IMR-90 (cell line): ENCODE data around the gene C7orf57. TPM values are rescaled to one million over a fixed set of nuclear protein-coding genes. Genes with fewer than 3 reads are reported as not detected.

Source experiments
- ATAC-seq: fragments of 200-7000 bp; cut with Tn5 transposase; 2 replicates; pipeline ENCODE4 v1.9.1; 2020; ENCODE audit warnings: low read depth, mild to moderate bottlenecking, moderate library complexity
- BruUV-seq: library from RNA; stranded (reverse); fragments of 400-500 nt; replicated peaks from 2 replicates; lab custom pipeline; 2021; lab: Mats Ljungman, UMichigan
- CTCF ChIA-PET: fragments of 300-600 bp; formaldehyde crosslinking; extraction: SDS; loops from one replicate; lab custom pipeline; 2021; ENCODE audit warnings: antibody characterized with exemption; lab: Yijun Ruan, JAX
- POLR2A ChIA-PET: fragments of 300-600 bp; sonication (Branson Sonifier 250); formaldehyde crosslinking; loops from one replicate; lab custom pipeline; 2022; ENCODE audit warnings: antibody characterized with exemption; ENCODE audit not compliant: unreplicated experiment; lab: Charles Lee
- DNase-seq: peaks from one replicate; pipeline ENCODE4 v3.0.0; 2013
- H2AFZ ChIP-seq: replicated peaks from 2 replicates; pipeline ENCODE3; 2013; ENCODE audit warnings: low read length, mild to moderate bottlenecking; ENCODE audit not compliant: poor library complexity
- H2AK5ac ChIP-seq: 2 replicates; pipeline ENCODE4 v1.6.1; 2013; ENCODE audit warnings: low read depth, low read length, inconsistent platforms
- H2AK9ac ChIP-seq: replicated peaks from 2 replicates; pipeline ENCODE3; 2013; ENCODE audit warnings: mild to moderate bottlenecking, low read depth, low read length, moderate library complexity; ENCODE audit not compliant: poor library complexity
- H2BK120ac ChIP-seq: 2 replicates; pipeline ENCODE4 v1.6.1; 2013; ENCODE audit warnings: low read depth, low read length, inconsistent platforms
- H2BK15ac ChIP-seq: 3 replicates; pipeline ENCODE4 v1.6.1; 2013; ENCODE audit warnings: low read depth, low read length, inconsistent platforms
- H2BK20ac ChIP-seq: 2 replicates; pipeline ENCODE4 v1.6.1; 2013; ENCODE audit warnings: low read depth, mild to moderate bottlenecking, inconsistent platforms, low read length, moderate library complexity
- H2BK5ac ChIP-seq: 2 replicates; pipeline ENCODE4 v1.6.1; 2013; ENCODE audit warnings: mild to moderate bottlenecking, low read depth, low read length, inconsistent platforms; ENCODE audit not compliant: poor library complexity, severe bottlenecking
- H3K14ac ChIP-seq: replicated peaks from 2 replicates; pipeline ENCODE4 v1.6.1; 2013; ENCODE audit warnings: low read depth, low read length, inconsistent platforms
- H3K18ac ChIP-seq: 2 replicates; pipeline ENCODE4 v1.6.1; 2013; ENCODE audit warnings: low read depth, low read length, control low read depth
- H3K23ac ChIP-seq: 2 replicates; pipeline ENCODE4 v1.6.1; 2013; ENCODE audit warnings: low read depth, low read length, inconsistent platforms
- H3K27ac ChIP-seq: 2 replicates; pipeline ENCODE4 v1.5.1; 2013; ENCODE audit warnings: mild to moderate bottlenecking, control low read depth, low read length; ENCODE audit not compliant: insufficient read depth
- H3K27me3 ChIP-seq: 2 replicates; pipeline ENCODE4 v1.6.1; 2013; ENCODE audit warnings: low read length; ENCODE audit not compliant: control insufficient read depth, insufficient read depth
- H3K36me3 ChIP-seq: 2 replicates; pipeline ENCODE4 v1.6.1; 2013; ENCODE audit warnings: low read length, mixed read lengths; ENCODE audit not compliant: control insufficient read depth, insufficient read depth
- H3K4ac ChIP-seq: 2 replicates; pipeline ENCODE4 v1.6.1; 2013; ENCODE audit warnings: low read depth, low read length, inconsistent platforms
- H3K4me1 ChIP-seq: 2 replicates; pipeline ENCODE4 v1.6.1; 2013; ENCODE audit warnings: low read length, mixed read lengths; ENCODE audit not compliant: control insufficient read depth, insufficient read depth
- H3K4me2 ChIP-seq: 2 replicates; pipeline ENCODE4 v1.6.1; 2013; ENCODE audit warnings: low read depth, mild to moderate bottlenecking, control low read depth, low read length, moderate library complexity
- H3K4me3 ChIP-seq: 2 replicates; pipeline ENCODE4 v1.5.1; 2013; ENCODE audit warnings: low read depth, mild to moderate bottlenecking, control low read depth, low read length, moderate library complexity; ENCODE audit not compliant: insufficient read depth
- H3K56ac ChIP-seq: 2 replicates; pipeline ENCODE4 v1.6.1; 2013; ENCODE audit warnings: low read length, inconsistent platforms; ENCODE audit not compliant: insufficient read depth; ENCODE audit errors: extremely low read depth
- H3K79me1 ChIP-seq, 2 experiments: 2 replicates each; pipeline ENCODE4 v1.6.1; 2013; ENCODE audit warnings: low read length in 2 of 2, inconsistent platforms in 1 of 2, low read depth in 1 of 2
- H3K9ac ChIP-seq: 2 replicates; pipeline ENCODE4 v1.6.1; 2013; ENCODE audit warnings: low read depth, low read length, control low read depth
- H3K9me1 ChIP-seq: 2 replicates; pipeline ENCODE4 v1.6.1; 2013; ENCODE audit warnings: low read length, inconsistent platforms; ENCODE audit not compliant: insufficient read depth
- H3K9me3 ChIP-seq: 2 replicates; pipeline ENCODE4 v1.6.1; 2013; ENCODE audit warnings: low read length; ENCODE audit not compliant: control insufficient read depth, insufficient read depth
- H4K20me1 ChIP-seq: 2 replicates; pipeline ENCODE4 v1.6.1; 2013; ENCODE audit warnings: low read length, inconsistent platforms; ENCODE audit not compliant: insufficient read depth
- H4K5ac ChIP-seq: 2 replicates; pipeline ENCODE4 v1.6.1; 2013; ENCODE audit warnings: mild to moderate bottlenecking, low read depth, low read length, control low read depth
- H4K8ac ChIP-seq, 2 experiments: 2 replicates each; pipeline ENCODE4 v1.6.1; 2013; ENCODE audit warnings: low read depth in 2 of 2, low read length in 2 of 2, control low read depth in 1 of 2, inconsistent platforms in 1 of 2
- H4K91ac ChIP-seq: 2 replicates; pipeline ENCODE4 v1.6.1; 2013; ENCODE audit warnings: low read depth, low read length, inconsistent platforms; ENCODE audit not compliant: insufficient read depth
- BHLHE40 ChIP-seq: fragments of 150-350 bp; IDR thresholded peaks from 2 replicates; pipeline ENCODE4 v1.6.1; 2016; ENCODE audit warnings: mild to moderate bottlenecking, low read depth, low read length
- FOS ChIP-seq: fragments of 150-350 bp; IDR thresholded peaks from 2 replicates; pipeline ENCODE4 v1.6.1; 2016; ENCODE audit warnings: low read depth, low read length
- MAZ ChIP-seq: IDR thresholded peaks from 2 replicates; pipeline ENCODE4 v1.6.1; 2012; ENCODE audit warnings: low read depth, mild to moderate bottlenecking, low read length, improper control_type of control experiment, moderate library complexity, borderline replicate concordance
- MXI1 ChIP-seq: IDR thresholded peaks from 2 replicates; pipeline ENCODE4 v1.6.1; 2012; ENCODE audit warnings: low read depth, mild to moderate bottlenecking, low read length, moderate library complexity, borderline replicate concordance
- POLR2A ChIP-seq: IDR thresholded peaks from 2 replicates; pipeline ENCODE4 v1.6.1; 2012; ENCODE audit warnings: mild to moderate bottlenecking, low read depth, low read length
- RAD21 ChIP-seq: IDR thresholded peaks from 2 replicates; pipeline ENCODE4 v1.6.1; 2012; ENCODE audit warnings: low read length, improper control_type of control experiment
- RCOR1 ChIP-seq: IDR thresholded peaks from 2 replicates; pipeline ENCODE4 v1.6.1; 2012; ENCODE audit warnings: mild to moderate bottlenecking, low read length, improper control_type of control experiment; ENCODE audit not compliant: insufficient replicate concordance
- SMC3 ChIP-seq: fragments of 150-350 bp; IDR thresholded peaks from 2 replicates; pipeline ENCODE4 v1.6.1; 2016; ENCODE audit warnings: low read depth, mild to moderate bottlenecking, antibody characterized with exemption, low read length, moderate library complexity
- WGBS, 2 experiments: methylation state at CpG; one replicate each; pipeline versions ENCODE4 v1.1.5 to v1.1.7; 2013; ENCODE audit warnings: missing lambda C conversion rate in 2 of 2; ENCODE audit not compliant: insufficient read length in 1 of 2; ENCODE audit errors: extremely low coverage in 2 of 2; 5-methylcytosine and 5-hydroxymethylcytosine counted together
- dilution Hi-C: fragments of 300-500 bp; cut with HindIII; formaldehyde crosslinking; loops from one replicate; pipeline ENCODE4 v1.14.3; 2018; ENCODE audit warnings: low sequenced_read_pairs; ENCODE audit not compliant: unreplicated experiment
- in situ Hi-C: fragments of 300-500 bp; cut with MboI; formaldehyde crosslinking; loops from 3 replicates; pipeline ENCODE4 v1.14.3; 2019; ENCODE audit warnings: low sequenced_read_pairs, inconsistent platforms, mixed read lengths
- intact Hi-C: fragments of 100-400 bp; cut with micrococcal nuclease; formaldehyde crosslinking; loops from 2 replicates; pipeline ENCODE4 v1.10.0; 2022
- polyA plus RNA-seq, 3 experiments: library from polyadenylated mRNA; depleted of rRNA; stranded (reverse); fragments of >200 nt; gene quantifications; 2 replicates each; pipeline ENCODE4 v1.2.3, GENCODE V29; 2012; ENCODE audit warnings: low replicate concordance in 1 of 3
- total RNA-seq: library from RNA; depleted of rRNA; stranded (reverse); fragments of >200 nt; gene quantifications from 2 replicates; pipeline ENCODE4 v1.2.3, GENCODE V29; 2012
- TF ChIP-seq, protein P1 (sequence below): fragments of 150-350 bp; IDR thresholded peaks from 2 replicates; pipeline ENCODE4 v1.6.1; 2017; ENCODE audit warnings: mild to moderate bottlenecking, antibody characterized with exemption, low read length, low read depth
- TF ChIP-seq, protein P2 (sequence below): conservative IDR thresholded peaks from 2 replicates; pipeline ENCODE4 v1.5.1; 2012; ENCODE audit warnings: mild to moderate bottlenecking, low read depth, low read length, improper control_type of control experiment
- TF ChIP-seq, protein P3 (sequence below): fragments of 150-350 bp; IDR thresholded peaks from 2 replicates; pipeline ENCODE4 v1.6.1; 2016; ENCODE audit warnings: low read depth, mild to moderate bottlenecking, low read length, moderate library complexity, borderline replicate concordance

Gene C7orf57
- total and polyA plus RNA-seq, 2 of the 4 experiments (the other 2 are of a cell fraction) = not detected

GRCh38 chr7:48109848-48110663 is 74.7 kb downstream of the C7orf57 start:
- H4K20me1 ChIP-seq = no peaks in the 10 kb centered on the region
- H3K4ac ChIP-seq = no peak overlapping the region
- no peak overlapping the region for H3K9ac ChIP-seq
- H4K8ac ChIP-seq = no peak overlapping the region
- ATAC-seq (peak; percentile 78), DNase-seq (peak; percentile 26)
- no peak overlapping the region for H2BK5ac ChIP-seq
- no peak overlapping the region for H2AFZ ChIP-seq
- H4K5ac ChIP-seq = no peak overlapping the region
- no peak overlapping the region for H2BK15ac ChIP-seq
- H3K4me2 ChIP-seq = no peak overlapping the region
- ChIA-PET POLR2A (no interaction called here), CTCF (interaction anchor here (0.6 to 1.6 kb wide), 23 partner anchors 8 to 165 kb away, joined by 3 to 20 read pairs (median 4); partner anchors contain the start of gene PKD1L1)
- dilution Hi-C loops (loop anchor here (25.0 kb wide), 1 partner anchor 123 kb away; the partner anchor contains the start of gene HUS1), in situ Hi-C loops (loop anchor here (25.0 kb wide), 1 partner anchor 848 kb away; no protein-coding TSS in a partner anchor), intact Hi-C loops (loop anchor here (1.0 to 5.0 kb wide), 5 partner anchors 22 to 843 kb away; partner anchors contain the start of gene C7orf57)
- H3K18ac ChIP-seq = no peak overlapping the region
- no peak overlapping the region for H4K91ac ChIP-seq
- no peak overlapping the region for H2AK5ac ChIP-seq
- no CpG with 5 or more reads among the region's 9 CpGs for WGBS, 2 experiments
- H3K27me3 ChIP-seq = no peaks in the 10 kb centered on the region
- H3K4me1 ChIP-seq = peaks cover 6% of the 10 kb centered on the region
- no peak overlapping the region for H3K56ac ChIP-seq
- BruUV-seq = no TSS peak
- no peaks in the 10 kb centered on the region for H3K9me3 ChIP-seq
- H3K4me3 ChIP-seq = no peak overlapping the region
- H3K79me1 ChIP-seq = no peaks in the 10 kb centered on the region
- TF ChIP-seq POLR2A = 0 out of 2 replicates have a peak, but pooled peaks have one; percentile 3
- no peak for TF ChIP-seq BHLHE40
- peak; percentile 94 for TF ChIP-seq RAD21
- TF ChIP-seq MAZ = no peak
- TF ChIP-seq, protein P1, sequence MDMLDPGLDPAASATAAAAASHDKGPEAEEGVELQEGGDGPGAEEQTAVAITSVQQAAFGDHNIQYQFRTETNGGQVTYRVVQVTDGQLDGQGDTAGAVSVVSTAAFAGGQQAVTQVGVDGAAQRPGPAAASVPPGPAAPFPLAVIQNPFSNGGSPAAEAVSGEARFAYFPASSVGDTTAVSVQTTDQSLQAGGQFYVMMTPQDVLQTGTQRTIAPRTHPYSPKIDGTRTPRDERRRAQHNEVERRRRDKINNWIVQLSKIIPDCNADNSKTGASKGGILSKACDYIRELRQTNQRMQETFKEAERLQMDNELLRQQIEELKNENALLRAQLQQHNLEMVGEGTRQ = no peak
- no peak for TF ChIP-seq MXI1
- no peak for TF ChIP-seq RCOR1
- no peak for TF ChIP-seq FOS
- TF ChIP-seq, protein P2, sequence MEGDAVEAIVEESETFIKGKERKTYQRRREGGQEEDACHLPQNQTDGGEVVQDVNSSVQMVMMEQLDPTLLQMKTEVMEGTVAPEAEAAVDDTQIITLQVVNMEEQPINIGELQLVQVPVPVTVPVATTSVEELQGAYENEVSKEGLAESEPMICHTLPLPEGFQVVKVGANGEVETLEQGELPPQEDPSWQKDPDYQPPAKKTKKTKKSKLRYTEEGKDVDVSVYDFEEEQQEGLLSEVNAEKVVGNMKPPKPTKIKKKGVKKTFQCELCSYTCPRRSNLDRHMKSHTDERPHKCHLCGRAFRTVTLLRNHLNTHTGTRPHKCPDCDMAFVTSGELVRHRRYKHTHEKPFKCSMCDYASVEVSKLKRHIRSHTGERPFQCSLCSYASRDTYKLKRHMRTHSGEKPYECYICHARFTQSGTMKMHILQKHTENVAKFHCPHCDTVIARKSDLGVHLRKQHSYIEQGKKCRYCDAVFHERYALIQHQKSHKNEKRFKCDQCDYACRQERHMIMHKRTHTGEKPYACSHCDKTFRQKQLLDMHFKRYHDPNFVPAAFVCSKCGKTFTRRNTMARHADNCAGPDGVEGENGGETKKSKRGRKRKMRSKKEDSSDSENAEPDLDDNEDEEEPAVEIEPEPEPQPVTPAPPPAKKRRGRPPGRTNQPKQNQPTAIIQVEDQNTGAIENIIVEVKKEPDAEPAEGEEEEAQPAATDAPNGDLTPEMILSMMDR = peak; percentile 90
- TF ChIP-seq SMC3 = peak; percentile 89
- TF ChIP-seq, protein P3, sequence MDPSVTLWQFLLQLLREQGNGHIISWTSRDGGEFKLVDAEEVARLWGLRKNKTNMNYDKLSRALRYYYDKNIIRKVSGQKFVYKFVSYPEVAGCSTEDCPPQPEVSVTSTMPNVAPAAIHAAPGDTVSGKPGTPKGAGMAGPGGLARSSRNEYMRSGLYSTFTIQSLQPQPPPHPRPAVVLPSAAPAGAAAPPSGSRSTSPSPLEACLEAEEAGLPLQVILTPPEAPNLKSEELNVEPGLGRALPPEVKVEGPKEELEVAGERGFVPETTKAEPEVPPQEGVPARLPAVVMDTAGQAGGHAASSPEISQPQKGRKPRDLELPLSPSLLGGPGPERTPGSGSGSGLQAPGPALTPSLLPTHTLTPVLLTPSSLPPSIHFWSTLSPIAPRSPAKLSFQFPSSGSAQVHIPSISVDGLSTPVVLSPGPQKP = no peak
- H2BK20ac ChIP-seq = no peak overlapping the region
- peaks cover 6% of the 10 kb centered on the region; the same call in 1 of the 2 replicates for H3K9me1 ChIP-seq
- H3K23ac ChIP-seq = no peak overlapping the region
- H3K27ac ChIP-seq = no peak overlapping the region
- no peak overlapping the region for H2AK9ac ChIP-seq
- no peak overlapping the region for H2BK120ac ChIP-seq
- H3K36me3 ChIP-seq = peaks cover 28% of the 10 kb centered on the region
- no peak overlapping the region for H3K14ac ChIP-seq
